Measurements from ENCODE around the gene MAST1.
A peak's percentile ranks its signal among the peaks of the same experiment; 100 is the strongest.
"Not testable (repeated sequence)": the region's sequence is repeated elsewhere in the genome, so short reads cannot be mapped to it uniquely, and the experiment has no call there.

The MAST1 gene

GRCh38 chr19:12801466-12802266 lies 36.6 kb upstream of the MAST1 start, which contains the start of the genes PRDX2 and THSD8:
Gene PRDX2 (minus strand): TSS chr19:12801800. CDS start chr19:12801261, 539 bp downstream.
Gene THSD8 (plus strand): TSS chr19:12802069. CDS start chr19:12802072, 3 bp downstream.
- peak; percentile 69 for DNase-seq

- DNase-seq, result no peak
Observed at GRCh38 chr19:12802267-12803106, 35.8 kb upstream of the MAST1 start.

- no peak for DNase-seq
Observed at GRCh38 chr19:12804051-12804450, 34.3 kb upstream of the MAST1 start.

- DNase-seq, result peak; percentile 88
Observed at GRCh38 chr19:12806242-12807081, 31.9 kb upstream of the MAST1 start, which contains the start of gene RNASEH2A. Gene RNASEH2A (plus strand): TSS chr19:12806584. CDS start chr19:12806674, 90 bp downstream.

- no peak for DNase-seq
Observed at GRCh38 chr19:12815088-12815487, 23.2 kb upstream of the MAST1 start.

- DNase-seq, result not testable (repeated sequence)
Observed at GRCh38 chr19:12817188-12817587, 21.1 kb upstream of the MAST1 start.

GRCh38 chr19:12817810-12818209 lies 20.5 kb upstream of the MAST1 start:
- DNase-seq, result not testable (repeated sequence)

- DNase-seq, result no peak
Observed at GRCh38 chr19:12821761-12822160, 16.6 kb upstream of the MAST1 start.

GRCh38 chr19:12825254-12826131 lies 12.8 kb upstream of the MAST1 start:
- peak; percentile 29 for DNase-seq

- DNase-seq, result peak; percentile 61
Observed at GRCh38 chr19:12828494-12828893, 9.8 kb upstream of the MAST1 start.

GRCh38 chr19:12833418-12833737 lies 4.9 kb upstream of the MAST1 start:
- DNase-seq, result no peak

GRCh38 chr19:12833738-12834565 lies 4.4 kb upstream of the MAST1 start:
- DNase-seq, result peak; percentile 31

GRCh38 chr19:12834566-12834943 lies 3.8 kb upstream of the MAST1 start, which contains the start of gene RTBDN:
Gene RTBDN (minus strand): TSS chr19:12834579. CDS start chr19:12829979, 4,600 bp downstream.
- DNase-seq, result peak; percentile 26

GRCh38 chr19:12834976-12835757 lies 3.1 kb upstream of the MAST1 start:
- DNase-seq, result peak; percentile 33

- DNase-seq, result no peak
Observed at GRCh38 chr19:12836529-12836863, 1.8 kb upstream of the MAST1 start.

GRCh38 chr19:12837225-12837624 lies 1.1 kb upstream of the MAST1 start:
- DNase-seq, result no peak

GRCh38 chr19:12838886-12839756 lies 806 bp downstream of the MAST1 start:
- no peak for DNase-seq

GRCh38 chr19:12840091-12841079 lies 2.1 kb downstream of the MAST1 start:
- DNase-seq, result peak; percentile 85
